HEK293T (cell line): ENCODE measurements around the gene GULP1.

Source experiments
- CTCF ChIA-PET: fragments of 350-600 bp; formaldehyde crosslinking; extraction: SDS; loops from one replicate; lab custom pipeline; 2021; ENCODE audit warnings: antibody characterized with exemption, inconsistent platforms; lab: Yijun Ruan, JAX
- POLR2A ChIA-PET: fragments of 350-600 bp; formaldehyde crosslinking; extraction: SDS; loops from one replicate; lab custom pipeline; 2020; ENCODE audit warnings: antibody characterized with exemption, inconsistent platforms; lab: Yijun Ruan, JAX
- DNase-seq: peaks from one replicate; pipeline ENCODE4 v3.0.0; 2012; ENCODE audit warnings: mixed read lengths; ENCODE audit errors: extremely low spot score
- ARNT ChIP-seq: fragments of 450-650 bp; IDR thresholded peaks from 2 replicates; pipeline ENCODE4 v1.6.1; 2017; ENCODE audit warnings: mild to moderate bottlenecking
- BHLHE40 ChIP-seq: fragments of 450-650 bp; IDR thresholded peaks from 2 replicates; pipeline ENCODE4 v1.6.1; 2016; ENCODE audit warnings: mild to moderate bottlenecking, moderate library complexity, borderline replicate concordance
- CTBP1 ChIP-seq: fragments of 450-650 bp; IDR thresholded peaks from 2 replicates; pipeline ENCODE4 v1.6.1; 2016; ENCODE audit warnings: borderline replicate concordance
- ELF4 ChIP-seq: fragments of 450-650 bp; IDR thresholded peaks from 2 replicates; pipeline ENCODE4 v1.6.1; 2017; ENCODE audit warnings: antibody characterized with exemption
- FOXA1 ChIP-seq: fragments of 450-650 bp; IDR thresholded peaks from 2 replicates; pipeline ENCODE4 v1.6.1; 2016; ENCODE audit warnings: mild to moderate bottlenecking
- FOXK2 ChIP-seq: fragments of 450-650 bp; IDR thresholded peaks from 2 replicates; pipeline ENCODE4 v1.6.1; 2016; ENCODE audit warnings: mild to moderate bottlenecking
- FOXM1 ChIP-seq: fragments of 450-650 bp; IDR thresholded peaks from 2 replicates; pipeline ENCODE4 v1.6.1; 2017; ENCODE audit warnings: mild to moderate bottlenecking, borderline replicate concordance
- HDGF ChIP-seq: fragments of 450-650 bp; IDR thresholded peaks from 2 replicates; pipeline ENCODE4 v1.6.1; 2017; ENCODE audit warnings: antibody characterized with exemption, borderline replicate concordance
- L3MBTL2 ChIP-seq: fragments of 450-650 bp; conservative IDR thresholded peaks from 2 replicates; pipeline ENCODE4 v1.6.1; 2016; ENCODE audit warnings: mild to moderate bottlenecking
- LEF1 ChIP-seq: fragments of 450-650 bp; IDR thresholded peaks from 2 replicates; pipeline ENCODE4 v1.6.1; 2017; ENCODE audit warnings: mild to moderate bottlenecking, borderline replicate concordance
- NFRKB ChIP-seq: fragments of 450-650 bp; IDR thresholded peaks from 2 replicates; pipeline ENCODE4 v1.6.1; 2016; ENCODE audit warnings: mild to moderate bottlenecking, moderate library complexity
- SP1 ChIP-seq: fragments of 450-650 bp; IDR thresholded peaks from 2 replicates; pipeline ENCODE4 v1.6.1; 2017
- SUZ12 ChIP-seq: fragments of 450-650 bp; IDR thresholded peaks from 2 replicates; pipeline ENCODE4 v1.6.1; 2016; ENCODE audit warnings: mild to moderate bottlenecking
- TARDBP ChIP-seq: fragments of 450-650 bp; IDR thresholded peaks from 2 replicates; pipeline ENCODE4 v1.6.1; 2016
- ZNF384 ChIP-seq: fragments of 450-650 bp; IDR thresholded peaks from 2 replicates; pipeline ENCODE4 v1.6.1; 2016
- TF ChIP-seq, protein P1 (sequence below): fragments of 450-650 bp; IDR thresholded peaks from 2 replicates; pipeline ENCODE4 v1.6.1; 2016

Gene GULP1

GRCh38 chr2:188333751-188334524, 42.3 kb downstream of the GULP1 start:
- DNase-seq: no peak
- ChIA-PET POLR2A (interaction anchor here (1.3 kb wide), 1 partner anchor 41 kb away, joined by 7 read pairs; the partner anchor contains the start of gene GULP1), CTCF (interaction anchor here (0.6 kb wide), 1 partner anchor 370 kb away, joined by 4 read pairs; no protein-coding TSS in a partner anchor)
- TF ChIP-seq FOXA1 (no peak), ARNT (no peak), BHLHE40 (no peak), NFRKB (no peak), LEF1 (no peak), HDGF (no peak), CTBP1 (no peak), SUZ12 (no peak), FOXM1 (no peak), ZNF384 (no peak), SP1 (no peak), L3MBTL2 (no peak), ELF4 (no peak), TARDBP (no peak), FOXK2 (no peak)
- TF ChIP-seq, protein P1, sequence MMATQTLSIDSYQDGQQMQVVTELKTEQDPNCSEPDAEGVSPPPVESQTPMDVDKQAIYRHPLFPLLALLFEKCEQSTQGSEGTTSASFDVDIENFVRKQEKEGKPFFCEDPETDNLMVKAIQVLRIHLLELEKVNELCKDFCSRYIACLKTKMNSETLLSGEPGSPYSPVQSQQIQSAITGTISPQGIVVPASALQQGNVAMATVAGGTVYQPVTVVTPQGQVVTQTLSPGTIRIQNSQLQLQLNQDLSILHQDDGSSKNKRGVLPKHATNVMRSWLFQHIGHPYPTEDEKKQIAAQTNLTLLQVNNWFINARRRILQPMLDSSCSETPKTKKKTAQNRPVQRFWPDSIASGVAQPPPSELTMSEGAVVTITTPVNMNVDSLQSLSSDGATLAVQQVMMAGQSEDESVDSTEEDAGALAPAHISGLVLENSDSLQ: no peak

GRCh38 chr2:188338463-188338862, 46.8 kb downstream of the GULP1 start:
- ChIA-PET POLR2A (no interaction called here), CTCF (no interaction called here)
- TF ChIP-seq ZNF384: no peak
- no peak for TF ChIP-seq BHLHE40
- no peak for TF ChIP-seq LEF1
- TF ChIP-seq HDGF: no peak
- TF ChIP-seq SP1: no peak
- TF ChIP-seq, protein P1: no peak
- TF ChIP-seq FOXK2: no peak
- TF ChIP-seq TARDBP: no peak
- no peak for TF ChIP-seq CTBP1
- no peak for TF ChIP-seq ARNT
- no peak for TF ChIP-seq NFRKB
- TF ChIP-seq SUZ12: no peak
- no peak for TF ChIP-seq FOXA1
- no peak for DNase-seq

- DNase-seq: no peak
- CTCF ChIA-PET: no interaction called here
- POLR2A ChIA-PET: no interaction called here
- TF ChIP-seq FOXK2 (no peak), ELF4 (no peak), ZNF384 (no peak), BHLHE40 (no peak), SUZ12 (no peak), FOXA1 (no peak), ARNT (no peak), L3MBTL2 (no peak), NFRKB (no peak), TARDBP (no peak), SP1 (no peak), LEF1 (no peak), FOXM1 (no peak), HDGF (no peak), CTBP1 (no peak)
- TF ChIP-seq, protein P1: no peak
Observed at GRCh38 chr2:188340257-188340656, 48.6 kb downstream of the GULP1 start.

- CTCF ChIA-PET: no interaction called here
- TF ChIP-seq TARDBP (no peak), FOXA1 (no peak), FOXM1 (no peak), L3MBTL2 (no peak)
- TF ChIP-seq, protein P1: no peak
- DNase-seq: no peak
- POLR2A ChIA-PET: interaction anchor here (1.0 kb wide), 1 partner anchor 52 kb away, joined by 3 read pairs; no protein-coding TSS in a partner anchor
Observed at GRCh38 chr2:188345020-188345419, 53.3 kb downstream of the GULP1 start.

DNA sequence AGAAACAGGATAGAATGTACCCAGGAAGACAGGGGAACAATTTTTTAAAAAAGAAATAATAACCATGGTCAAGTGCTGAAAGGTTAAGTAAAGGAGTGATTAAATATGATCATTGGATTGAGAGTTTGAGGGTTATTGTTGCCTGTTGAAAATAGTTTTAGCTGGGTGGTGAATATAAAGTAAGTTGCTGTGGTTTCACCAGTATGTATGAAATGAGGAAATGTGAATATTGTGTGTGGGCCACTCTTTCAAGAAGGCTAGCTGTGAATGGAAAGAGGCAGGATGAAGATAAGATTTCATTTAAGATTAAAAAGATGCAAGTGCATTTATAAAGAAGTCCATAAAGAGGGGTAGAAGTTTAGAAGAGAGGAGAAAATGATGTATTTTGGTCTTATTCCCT, 53.8 kb downstream of the GULP1 start:
- DNase-seq: no peak
- TF ChIP-seq FOXA1 (no peak), TARDBP (no peak), LEF1 (no peak), SP1 (no peak), FOXM1 (no peak), ELF4 (no peak), SUZ12 (no peak), ARNT (no peak), BHLHE40 (no peak), L3MBTL2 (no peak), CTBP1 (no peak), NFRKB (no peak), HDGF (no peak), ZNF384 (no peak)
- TF ChIP-seq, protein P1: no peak
- POLR2A ChIA-PET: interaction anchor here (1.0 kb wide), 1 partner anchor 53 kb away, joined by 3 read pairs; no protein-coding TSS in a partner anchor
- CTCF ChIA-PET: no interaction called here
